Measurements from ENCODE around the gene STRN3. TPM values are rescaled to one million over a fixed set of nuclear protein-coding genes. Genes with fewer than 3 reads are reported as not detected.

Gene STRN3
- total and polyA plus RNA-seq, 8 donors, result 7.3 to 21.5 (median 11.6) TPM

- Histone ChIP-seq H3K4me3 (no peak overlapping the region), H3K27me3 (no peaks in the 10 kb centered on the region), H3K36me3 (no peaks in the 10 kb centered on the region), H3K9me3 (no peaks in the 10 kb centered on the region), H3K27ac (no peak overlapping the region), H3K4me1 (no peaks in the 10 kb centered on the region)
- no peak for TF ChIP-seq CTCF (IDR thresholded peaks at IDR 0.05)
- no peak for FAIRE-seq
- intact Hi-C loops (cut with DNase I), result no loop called here
- ATAC-seq, result no peak
- no peak for DNase-seq
- WGBS, 2 donors, result 67 to 74% methylated on average over 3 of the region's 3 CpGs
Measured at GRCh38 chr14:30884901-30885300, 141.3 kb downstream of the STRN3 start.

- ATAC-seq (no peak), FAIRE-seq (no peak), DNase-seq (no peak)
- Histone ChIP-seq H3K4me1 (no peaks in the 10 kb centered on the region), H3K4me3 (no peak overlapping the region), H3K27me3 (no peaks in the 10 kb centered on the region), H3K27ac (no peak overlapping the region), H3K36me3 (no peaks in the 10 kb centered on the region), H3K9me3 (no peaks in the 10 kb centered on the region)
- TF ChIP-seq CTCF (IDR thresholded peaks at IDR 0.05), result no peak
- intact Hi-C loops (cut with DNase I), result no loop called here
- WGBS, 2 donors, result 76 to 90% methylated on average over 6 of the region's 6 CpGs
Measured at GRCh38 chr14:30883508-30884294, 142.5 kb downstream of the STRN3 start.

- no peak for TF ChIP-seq CTCF (IDR thresholded peaks at IDR 0.05)
- WGBS, 2 donors, result 90 to 91% methylated on average over 1 of the region's 1 CpG
Measured at GRCh38 chr14:30882431-30882830, 143.7 kb downstream of the STRN3 start.

GRCh38 chr14:30876692-30877091, 149.5 kb downstream of the STRN3 start:
- 71 to 81% methylated on average over 4 of the region's 4 CpGs for WGBS, 2 donors
- no peaks in the 10 kb centered on the region for H3K36me3 ChIP-seq
- ATAC-seq, result no peak
- no peak overlapping the region for H3K4me3 ChIP-seq
- TF ChIP-seq CTCF (IDR thresholded peaks at IDR 0.05), result no peak
- H3K4me1 ChIP-seq, result no peaks in the 10 kb centered on the region
- H3K9me3 ChIP-seq, result no peaks in the 10 kb centered on the region
- H3K27me3 ChIP-seq, result peaks cover 0 to 3% (median 0%) of the 10 kb centered on the region in 4 donors
- intact Hi-C loops (cut with DNase I), result no loop called here
- FAIRE-seq, result no peak
- no peak for DNase-seq
- H3K27ac ChIP-seq, result no peak overlapping the region

More at GRCh38 chr14:30882431-30882830, 143.7 kb downstream of the STRN3 start:
- ATAC-seq, result no peak
- DNase-seq, result no peak
- no peaks in the 10 kb centered on the region for H3K36me3 ChIP-seq
- H3K4me1 ChIP-seq, result no peaks in the 10 kb centered on the region
- no peak overlapping the region for H3K27ac ChIP-seq
- FAIRE-seq, result no peak
- intact Hi-C loops (cut with DNase I), result no loop called here
- no peaks in the 10 kb centered on the region for H3K27me3 ChIP-seq
- no peaks in the 10 kb centered on the region for H3K9me3 ChIP-seq
- no peak overlapping the region for H3K4me3 ChIP-seq

- H3K27me3 ChIP-seq, result peaks cover 0 to 3% (median 0%) of the 10 kb centered on the region in 4 donors
- H3K36me3 ChIP-seq, result no peaks in the 10 kb centered on the region
- no peaks in the 10 kb centered on the region for H3K4me1 ChIP-seq
- H3K4me3 ChIP-seq, result no peak overlapping the region
- TF ChIP-seq CTCF (IDR thresholded peaks at IDR 0.05), result no peak
- H3K9me3 ChIP-seq, result no peaks in the 10 kb centered on the region
- DNase-seq (no peak), FAIRE-seq (no peak), ATAC-seq (no peak)
- WGBS, 2 donors, result 31 to 37% methylated on average over 9 of the region's 9 CpGs
- H3K27ac ChIP-seq, result no peak overlapping the region
- intact Hi-C loops (cut with DNase I), result no loop called here
Measured at GRCh38 chr14:30875788-30876053, 150.5 kb downstream of the STRN3 start.

Measured in pancreas (tissue), 10 donors.